ENCODE measurements around the gene SRCIN1. TPM values are rescaled to one million over a fixed set of nuclear protein-coding genes. Genes with fewer than 3 reads are reported as not detected.

The SRCIN1 gene
- total RNA-seq, 2 donors from 2014 or later, result 1.1 to 1.2 TPM

GRCh38 chr17:38563362-38564253, 42.1 kb downstream of the SRCIN1 start:
- Mint-ChIP-seq H3K36me3 (peaks cover 0 to 5% of the 10 kb centered on the region in 2 donors), H3K27ac (no peak overlapping the region), H3K9me3 (no peaks in the 10 kb centered on the region)
- DNase-seq (ENCODE audit: low spot score in 2 of 2) (no peak), ATAC-seq (no peak)

DNA sequence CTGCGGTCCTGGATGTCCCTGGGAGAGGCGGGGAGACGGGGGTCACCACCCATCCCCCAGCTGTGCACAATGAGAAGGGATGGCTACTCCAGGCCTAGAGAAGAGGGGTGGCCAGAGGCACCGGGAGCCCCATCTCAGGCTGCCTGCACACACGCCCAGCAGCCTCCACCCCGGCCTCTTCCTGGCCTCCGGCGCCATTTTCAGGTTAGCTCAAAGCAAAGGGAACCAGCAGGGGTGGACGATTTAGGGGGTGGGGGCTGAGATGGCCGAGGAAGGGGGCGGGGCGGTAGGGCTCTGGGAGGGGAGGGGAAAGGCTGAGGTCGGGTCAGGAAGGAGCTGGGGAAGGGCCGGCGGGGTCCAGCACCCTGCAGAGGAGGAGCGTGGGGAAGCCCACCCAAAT, 42.8 kb downstream of the SRCIN1 start:
- H3K9me3 Mint-ChIP-seq, result no peaks in the 10 kb centered on the region
- peaks cover 0 to 5% of the 10 kb centered on the region in 2 donors for H3K36me3 Mint-ChIP-seq
- no peak for DNase-seq (ENCODE audit: low spot score in 2 of 2)
- H3K27ac Mint-ChIP-seq, result no peak overlapping the region
- no peak for ATAC-seq

DNA sequence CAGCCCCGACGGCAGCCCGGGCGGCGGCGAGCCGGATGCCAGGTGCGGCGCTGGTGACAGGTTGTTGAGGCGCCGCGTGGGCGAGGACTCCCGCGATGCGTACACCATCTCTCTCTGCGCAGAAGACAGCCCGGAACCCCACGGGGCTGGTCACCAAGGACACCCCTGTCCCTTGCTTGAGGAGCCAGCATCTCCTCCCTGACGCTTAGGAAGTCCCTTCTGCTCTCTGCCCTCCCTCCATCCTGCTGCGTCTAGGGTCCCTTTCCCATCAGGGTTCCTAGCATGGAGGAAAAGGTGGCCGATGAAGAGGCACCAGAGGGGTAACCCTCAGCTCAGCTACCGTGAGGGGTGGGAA, 43.6 kb downstream of the SRCIN1 start:
- H3K9me3 Mint-ChIP-seq, result no peaks in the 10 kb centered on the region
- H3K27ac Mint-ChIP-seq, result no peak overlapping the region
- ATAC-seq (no peak), DNase-seq (ENCODE audit: low spot score in 2 of 2) (no peak)
- peaks cover 0 to 5% of the 10 kb centered on the region in 2 donors for H3K36me3 Mint-ChIP-seq

DNA sequence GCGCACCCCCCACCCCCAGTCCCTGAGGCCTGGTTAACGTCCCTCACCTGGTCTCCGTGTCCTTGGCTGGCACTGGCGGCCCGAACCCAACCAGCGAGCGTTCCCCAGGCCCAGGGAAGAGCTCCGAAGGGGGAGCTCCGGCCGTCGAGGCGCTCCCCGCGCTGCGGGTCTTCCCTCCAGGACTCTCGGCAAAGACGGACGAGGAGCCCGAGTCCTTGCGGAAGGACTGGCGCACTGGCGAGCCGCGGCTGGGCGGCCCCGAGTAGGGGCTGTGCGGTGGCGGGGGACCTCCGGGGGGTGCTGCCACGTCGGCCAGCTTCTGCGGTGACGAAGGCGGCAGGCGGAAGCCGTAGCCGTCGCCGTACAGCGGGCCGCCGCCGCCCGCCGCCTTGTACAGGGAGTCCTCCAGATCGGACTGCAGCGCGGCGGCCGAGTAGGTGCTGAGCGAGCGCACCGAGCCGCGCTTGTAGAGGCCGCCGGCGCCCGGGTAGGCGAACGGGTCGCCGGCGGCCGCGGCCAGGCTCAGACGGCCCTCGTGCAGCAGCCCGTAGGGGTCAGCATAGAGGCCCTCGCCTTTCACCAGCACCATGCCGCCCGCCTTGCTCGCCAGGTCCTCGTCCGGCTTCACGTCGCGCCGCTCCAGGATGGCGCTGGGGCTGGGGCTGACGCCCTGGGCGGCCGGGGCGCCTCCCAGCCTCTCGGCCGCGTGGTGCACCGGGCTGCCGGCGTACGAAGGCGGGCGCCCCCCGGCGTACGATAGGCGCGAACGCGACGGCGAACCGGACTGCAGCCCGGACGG, 44.1 kb downstream of the SRCIN1 start:
- DNase-seq (ENCODE audit: low spot score in 2 of 2) (no peak), ATAC-seq (no peak)
- H3K9me3 Mint-ChIP-seq, result no peaks in the 10 kb centered on the region
- no peak overlapping the region for H3K27ac Mint-ChIP-seq
- H3K36me3 Mint-ChIP-seq, result peaks cover 0 to 5% of the 10 kb centered on the region in 2 donors

DNA sequence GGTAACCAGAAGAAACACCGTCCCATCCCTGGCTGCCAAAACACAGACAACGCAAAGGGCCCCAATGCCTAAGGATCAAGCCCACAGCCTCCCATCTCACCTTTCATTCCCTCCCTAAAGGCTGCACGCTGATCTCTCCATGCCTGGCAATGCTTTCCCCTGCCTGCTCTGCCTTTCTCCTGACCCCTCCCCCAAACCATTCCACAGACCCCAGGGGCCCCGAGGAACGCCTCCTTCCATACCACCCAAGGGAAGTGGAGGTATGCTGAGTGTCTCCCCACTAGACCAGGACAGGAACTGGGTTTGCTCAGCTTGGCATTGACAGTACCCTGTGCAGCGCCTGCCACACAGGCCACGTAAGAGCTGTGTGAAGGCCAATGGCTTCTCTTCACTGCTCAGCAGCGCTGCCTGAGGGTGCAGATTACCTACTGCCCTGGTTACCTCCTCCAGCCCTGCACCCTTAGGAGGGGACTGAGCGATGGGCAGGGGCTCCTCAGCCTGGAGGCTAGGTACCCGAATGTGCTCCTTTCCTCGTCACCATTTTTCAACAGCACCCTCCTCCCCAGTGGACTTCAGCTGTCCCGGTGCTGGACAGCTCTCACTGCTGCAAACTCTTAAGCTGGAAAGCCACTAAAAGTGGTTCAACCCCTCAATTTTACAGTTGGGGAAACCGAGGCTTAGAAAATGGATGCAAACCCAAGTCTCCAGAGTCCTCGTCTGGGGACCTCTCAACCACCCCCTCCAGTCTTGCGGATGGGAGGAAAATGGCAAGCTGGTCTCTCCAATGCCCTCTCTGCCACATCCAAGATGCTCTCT, 45.0 kb downstream of the SRCIN1 start:
- peak in 1 of 2 donors; percentile 33 for DNase-seq (ENCODE audit: low spot score in 2 of 2)
- H3K27ac Mint-ChIP-seq, result no peak overlapping the region
- ATAC-seq, result no peak
- H3K36me3 Mint-ChIP-seq, result peaks cover 0 to 5% of the 10 kb centered on the region in 2 donors
- H3K9me3 Mint-ChIP-seq, result no peaks in the 10 kb centered on the region

GRCh38 chr17:38559880-38560230, 45.9 kb downstream of the SRCIN1 start:
- DNase-seq (ENCODE audit: low spot score in 2 of 2) (no peak), ATAC-seq (no peak)
- Mint-ChIP-seq H3K27ac (no peak overlapping the region), H3K9me3 (no peaks in the 10 kb centered on the region), H3K36me3 (peaks cover 0 to 5% of the 10 kb centered on the region in 2 donors)

DNA sequence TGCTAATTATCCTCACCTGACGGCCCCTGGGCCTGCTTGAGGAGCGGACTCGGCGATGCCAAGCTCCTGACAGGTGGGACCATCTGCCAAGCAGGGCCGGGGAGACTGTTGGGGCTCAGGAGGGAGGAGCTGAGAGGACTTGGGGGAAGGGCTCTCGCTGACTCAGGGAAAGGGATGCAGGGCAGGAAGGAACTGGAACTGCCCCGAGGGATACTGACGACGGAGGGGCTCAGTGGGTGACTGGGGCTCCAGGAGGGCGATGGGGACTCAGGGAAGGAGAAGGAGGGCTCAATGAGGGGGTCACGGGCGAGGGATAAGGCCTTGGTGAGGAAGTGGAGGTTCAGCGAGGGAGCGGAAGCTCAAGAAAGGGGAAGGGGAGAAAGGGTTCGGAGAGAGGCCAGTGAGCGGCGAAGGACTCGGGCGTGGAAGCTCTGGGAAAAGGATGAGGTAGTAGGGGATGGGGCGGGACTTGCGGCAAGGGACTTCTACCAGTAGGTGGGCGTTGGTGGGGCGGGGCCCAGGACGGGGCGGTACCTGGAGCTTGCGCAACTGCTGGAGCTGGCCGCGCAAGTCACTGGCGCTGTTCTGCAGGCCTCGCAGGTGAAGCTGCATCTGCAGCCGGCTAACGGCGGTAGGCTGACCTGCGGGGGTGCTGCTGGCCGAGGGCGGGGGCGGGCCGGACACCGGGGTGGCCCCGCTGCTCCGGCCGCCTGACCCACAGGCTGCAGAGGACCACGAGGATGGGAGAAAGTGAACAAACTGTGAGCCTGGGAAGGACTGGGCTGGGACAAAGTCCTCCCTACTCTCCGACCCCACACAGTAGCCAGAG, 46.5 kb downstream of the SRCIN1 start:
- DNase-seq (ENCODE audit: low spot score in 2 of 2) (peak; percentile 85 to 86), ATAC-seq (peak; percentile 80 to 82)
- H3K9me3 Mint-ChIP-seq, result no peaks in the 10 kb centered on the region
- peaks cover 0 to 5% of the 10 kb centered on the region in 2 donors for H3K36me3 Mint-ChIP-seq
- peak overlapping the region in 1 of 2 donors; percentile 8 for H3K27ac Mint-ChIP-seq

- Mint-ChIP-seq H3K27ac (no peak overlapping the region), H3K36me3 (peaks cover 0 to 5% of the 10 kb centered on the region in 2 donors), H3K9me3 (no peaks in the 10 kb centered on the region)
- ATAC-seq (peak; percentile 6 to 35), DNase-seq (ENCODE audit: low spot score in 2 of 2) (peak in 1 of 2 donors; percentile 31)
Observed at GRCh38 chr17:38558728-38559050, 47.1 kb downstream of the SRCIN1 start.

DNA sequence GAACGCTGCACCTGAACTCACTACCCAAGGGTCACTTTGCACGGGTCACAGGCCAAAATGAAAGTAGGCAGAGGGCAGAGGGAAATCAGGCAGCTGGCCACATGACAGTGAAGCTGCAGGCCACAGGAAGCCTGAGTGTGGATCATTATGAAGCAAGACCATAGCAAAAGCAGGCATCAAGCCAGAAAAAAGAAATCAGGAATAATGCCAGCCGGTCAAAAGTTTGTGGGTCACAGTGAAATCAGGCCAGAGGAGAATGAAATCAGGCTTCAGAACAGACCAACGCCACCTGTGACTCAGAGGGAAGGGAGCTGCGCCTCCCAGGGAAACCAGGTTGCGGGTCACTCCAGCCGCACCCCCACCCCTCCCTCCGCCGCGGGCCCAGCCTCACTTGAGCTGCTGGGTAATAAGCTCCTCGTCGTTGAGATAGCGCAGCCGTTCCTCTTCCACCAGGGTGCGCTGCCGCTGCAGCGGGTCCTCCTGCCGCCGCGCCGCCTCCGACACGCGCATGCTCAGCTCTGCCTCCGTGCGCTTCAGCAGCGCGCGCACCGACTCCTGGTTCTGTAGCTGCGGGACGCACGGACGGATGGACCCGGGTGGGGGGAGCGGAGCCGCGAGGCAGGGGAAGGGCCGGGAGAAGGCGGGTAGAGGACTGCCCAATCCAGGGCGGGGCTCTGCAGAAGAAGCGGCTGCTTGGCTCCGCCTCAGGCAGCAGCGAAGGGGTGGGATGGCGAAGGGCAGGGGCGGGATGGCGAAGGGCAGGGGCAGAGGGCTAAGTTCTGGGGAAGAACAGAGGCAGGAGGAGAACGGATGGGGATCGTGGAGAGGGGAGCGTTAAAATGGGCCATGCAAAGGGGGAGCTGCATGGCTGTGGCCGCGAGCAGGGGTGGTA, 47.7 kb downstream of the SRCIN1 start:
- H3K27ac Mint-ChIP-seq, result no peak overlapping the region
- peak; percentile 79 to 83 for ATAC-seq
- H3K36me3 Mint-ChIP-seq, result peaks cover 0 to 5% of the 10 kb centered on the region in 2 donors
- peak; percentile 90 to 91 for DNase-seq (ENCODE audit: low spot score in 2 of 2)
- no peaks in the 10 kb centered on the region for H3K9me3 Mint-ChIP-seq

GRCh38 chr17:38557396-38557795, 48.4 kb downstream of the SRCIN1 start:
- ATAC-seq (no peak), DNase-seq (ENCODE audit: low spot score in 2 of 2) (no peak)
- no peaks in the 10 kb centered on the region for H3K9me3 Mint-ChIP-seq
- peaks cover 0 to 5% of the 10 kb centered on the region in 2 donors for H3K36me3 Mint-ChIP-seq
- no peak overlapping the region for H3K27ac Mint-ChIP-seq

DNA sequence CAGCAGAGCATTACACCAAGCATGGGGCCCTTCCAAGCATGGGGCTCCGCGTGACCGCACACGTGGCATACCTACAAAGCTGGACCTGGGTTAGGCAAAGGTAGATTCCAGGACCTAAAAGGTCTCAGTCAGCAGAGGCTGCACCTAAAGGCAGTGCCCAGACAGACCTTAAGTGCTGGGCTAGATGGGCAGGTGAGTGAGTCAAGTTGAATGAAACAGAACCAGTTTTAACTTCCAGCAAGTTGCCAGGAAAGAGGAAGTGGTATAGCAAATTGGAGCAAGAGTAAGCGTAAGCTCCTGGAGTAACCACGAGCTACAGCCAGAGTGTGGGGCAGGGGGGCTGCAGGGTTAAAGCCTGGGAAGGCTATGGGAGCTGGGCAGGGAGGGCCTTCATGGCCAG, 49.5 kb downstream of the SRCIN1 start:
- Mint-ChIP-seq H3K9me3 (no peaks in the 10 kb centered on the region), H3K36me3 (peaks cover 0 to 5% of the 10 kb centered on the region in 2 donors)

DNA sequence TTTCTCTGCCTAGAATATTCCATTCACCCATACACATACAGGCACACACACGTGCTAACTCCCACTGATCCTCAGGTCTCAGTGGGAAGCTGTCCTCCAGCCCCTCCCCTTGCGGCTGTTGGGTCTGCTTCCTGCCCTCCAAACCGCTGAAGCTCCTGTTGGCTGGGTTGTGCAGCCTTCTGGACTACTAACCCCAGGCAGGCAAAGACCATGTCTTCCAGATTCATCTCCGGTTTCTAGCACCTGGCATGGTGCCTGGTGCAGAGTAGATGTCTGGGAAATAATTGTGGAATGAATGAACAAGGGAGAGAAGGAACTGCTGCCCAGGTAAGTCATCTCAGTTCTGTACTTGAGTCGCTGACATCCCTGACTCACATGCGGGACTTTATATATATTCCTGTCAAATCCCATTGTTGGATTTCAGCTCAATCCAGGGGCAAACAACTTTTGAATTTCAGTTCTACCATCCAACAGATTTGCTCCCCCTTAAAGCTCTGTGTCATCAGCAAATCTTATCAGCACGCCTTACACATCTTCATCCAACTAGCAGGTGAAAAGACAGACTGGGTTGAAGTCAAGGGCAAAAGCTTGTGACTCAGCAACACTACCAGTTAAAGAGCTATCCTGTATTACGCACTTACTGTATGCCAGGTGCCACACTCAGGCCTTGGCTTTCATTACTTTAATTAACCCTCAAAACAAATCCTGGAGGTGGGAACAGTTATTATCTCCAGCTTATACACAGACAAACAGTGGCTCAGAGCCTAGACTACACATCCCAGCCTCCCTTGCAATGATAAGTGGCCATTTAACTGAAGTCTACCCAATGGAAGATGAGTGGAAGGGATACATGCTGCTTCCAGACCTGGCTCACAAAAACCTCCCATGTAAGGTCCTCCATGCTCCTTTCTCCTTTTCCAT, 51.1 kb downstream of the SRCIN1 start:
- Mint-ChIP-seq H3K27ac (no peak overlapping the region), H3K36me3 (no peaks in the 10 kb centered on the region), H3K9me3 (no peaks in the 10 kb centered on the region)
- ATAC-seq, result no peak
- no peak for DNase-seq (ENCODE audit: low spot score in 2 of 2)

More for the DNA sequence above, 49.5 kb downstream of the SRCIN1 start:
- ATAC-seq, result no peak
- DNase-seq (ENCODE audit: low spot score in 2 of 2), result no peak
- H3K27ac Mint-ChIP-seq, result peak overlapping the region in 1 of 2 donors; percentile 83

- DNase-seq (ENCODE audit: low spot score in 2 of 2), result no peak
- Mint-ChIP-seq H3K27ac (no peak overlapping the region), H3K9me3 (no peaks in the 10 kb centered on the region)
Observed at GRCh38 chr17:38552343-38552742, 53.4 kb downstream of the SRCIN1 start.

GRCh38 chr17:38551121-38551520, 54.6 kb downstream of the SRCIN1 start:
- Mint-ChIP-seq H3K36me3 (no peaks in the 10 kb centered on the region), H3K27ac (no peak overlapping the region), H3K9me3 (no peaks in the 10 kb centered on the region)
- DNase-seq (ENCODE audit: low spot score in 2 of 2), result no peak
- no peak for ATAC-seq

More at GRCh38 chr17:38552343-38552742, 53.4 kb downstream of the SRCIN1 start:
- no peaks in the 10 kb centered on the region for H3K36me3 Mint-ChIP-seq
- ATAC-seq, result no peak
